SK-N-SH (cell line): ENCODE data around the gene ACTL7A. TPM values are rescaled to one million over a fixed set of nuclear protein-coding genes. Genes with fewer than 3 reads are reported as not detected.

Experiments used
- CTCF ChIA-PET: fragments of 300-600, 350-600 bp; formaldehyde crosslinking; extraction: SDS; loops from one replicate; lab custom pipeline; 2021; lab: Yijun Ruan, JAX
- POLR2A ChIA-PET: fragments of 350-600 bp; sonication (Branson Sonifier 250); formaldehyde crosslinking; extraction: SDS; loops from one replicate; lab custom pipeline; 2020; ENCODE audit warnings: antibody characterized with exemption, inconsistent platforms; lab: Yijun Ruan, JAX
- DNase-seq: peaks from one replicate; pipeline ENCODE4 v3.0.0; 2012
- H2AFZ ChIP-seq: fragments of 200-600 bp; sonication (generic); 2 replicates; pipeline ENCODE4 v1.8.1; 2016; ENCODE audit warnings: antibody characterized with exemption, mild to moderate bottlenecking, low read depth
- H3F3A ChIP-seq: fragments of 200-600 bp; sonication (generic); replicated peaks from 2 replicates; pipeline ENCODE3; 2016; ENCODE audit warnings: antibody characterized with exemption, mild to moderate bottlenecking; ENCODE audit not compliant: insufficient read depth
- H3K27ac ChIP-seq, 2 experiments: fragments of 200-500 bp in 1 of 2; fragments of 200-600 bp in 1 of 2; sonication (Bioruptor generic) in 1 of 2; sonication (generic), shearing (Covaris generic) in 1 of 2; 2 replicates each; pipeline versions ENCODE4 v1.5.1 to v1.6.1; 2014 to 2016; ENCODE audit warnings: low read depth in 2 of 2, inconsistent platforms in 1 of 2, low read length in 1 of 2, mild to moderate bottlenecking in 1 of 2, mixed read lengths in 1 of 2
- H3K27me3 ChIP-seq: fragments of 200-600 bp; sonication (generic), shearing (Covaris generic); 2 replicates; pipeline ENCODE4 v1.6.1; 2016; ENCODE audit warnings: mixed run types; ENCODE audit not compliant: insufficient read depth
- H3K36me3 ChIP-seq, 2 experiments: fragments of 200-500 bp in 1 of 2; fragments of 200-600 bp in 1 of 2; sonication (Bioruptor generic) in 1 of 2; sonication (generic) in 1 of 2; replicated peaks in 1 of 2; 2 replicates each; pipeline versions ENCODE3 to v1.5.1; 2014 to 2016; ENCODE audit warnings: low read length in 1 of 2, mild to moderate bottlenecking in 1 of 2; ENCODE audit not compliant: insufficient read depth in 2 of 2, control insufficient read depth in 1 of 2
- H3K4me1 ChIP-seq, 2 experiments: fragments of 200-500 bp in 1 of 2; fragments of 200-600 bp in 1 of 2; sonication (Bioruptor generic) in 1 of 2; sonication (generic), shearing (Covaris generic) in 1 of 2; 2 replicates each; pipeline versions ENCODE4 v1.5.1 to v1.6.1; 2014 to 2016; ENCODE audit warnings: low read depth in 1 of 2, low read length in 1 of 2, mixed run types in 1 of 2; ENCODE audit not compliant: insufficient read depth in 2 of 2, control insufficient read depth in 1 of 2
- H3K4me2 ChIP-seq: fragments of 200-600 bp; sonication (generic), shearing (Covaris generic); 2 replicates; pipeline ENCODE4 v1.6.1; 2017; ENCODE audit warnings: mixed run types
- H3K4me3 ChIP-seq, 2 experiments: fragments of 200-500 bp in 1 of 2; fragments of 200-600 bp in 1 of 2; sonication (Bioruptor generic) in 1 of 2; sonication (generic), shearing (Covaris generic) in 1 of 2; 2 replicates each; pipeline versions ENCODE4 v1.5.1 to v1.8.1; 2014 to 2016; ENCODE audit warnings: low read depth in 2 of 2, inconsistent platforms in 1 of 2, low read length in 1 of 2, mild to moderate bottlenecking in 1 of 2, mixed read lengths in 1 of 2, moderate library complexity in 1 of 2
- H3K79me2 ChIP-seq: fragments of 200-600 bp; sonication (generic); 2 replicates; pipeline ENCODE4 v1.8.1; 2017; ENCODE audit warnings: mild to moderate bottlenecking; ENCODE audit not compliant: insufficient read depth
- H3K9ac ChIP-seq: fragments of 200-600 bp; sonication (generic); 2 replicates; pipeline ENCODE4 v1.6.1; 2017; ENCODE audit warnings: mixed run types
- H3K9me2 ChIP-seq: fragments of 200-600 bp; sonication (generic); 2 replicates; pipeline ENCODE4 v1.6.1; 2017; ENCODE audit warnings: mixed run types
- H3K9me3 ChIP-seq: fragments of 200-600 bp; sonication (generic); 2 replicates; pipeline ENCODE4 v1.6.1; 2017; ENCODE audit warnings: mixed run types, mild to moderate bottlenecking, moderate library complexity
- H4K20me1 ChIP-seq: fragments of 200-600 bp; sonication (generic); 2 replicates; pipeline ENCODE4 v1.6.1; 2017; ENCODE audit warnings: mild to moderate bottlenecking, mixed run types; ENCODE audit not compliant: insufficient read depth
- CTCF ChIP-seq: fragments of 200-600 bp; sonication (generic); IDR thresholded peaks from 2 replicates; pipeline ENCODE4 v1.6.1; 2017; ENCODE audit warnings: antibody characterized with exemption, mild to moderate bottlenecking, moderate library complexity
- ELF1 ChIP-seq: IDR thresholded peaks from 2 replicates; pipeline ENCODE4 v1.4.0; 2012
- EP300 ChIP-seq, 2 experiments: IDR thresholded peaks; 2 replicates each; pipeline versions ENCODE4 v1.4.0 to v1.6.1; 2012; ENCODE audit warnings: borderline replicate concordance in 1 of 2, low read depth in 1 of 2, low read length in 1 of 2
- EZH2phosphoT487 ChIP-seq: fragments of 200-600 bp; sonication (generic); IDR thresholded peaks from 2 replicates; pipeline ENCODE4 v1.6.1; 2017; ENCODE audit warnings: low read depth, mixed run types, mild to moderate bottlenecking, antibody characterized with exemption, moderate library complexity, borderline replicate concordance
- GABPA ChIP-seq: IDR thresholded peaks from 2 replicates; pipeline ENCODE4 v1.4.0; 2012; ENCODE audit warnings: low read depth, mild to moderate bottlenecking
- GATA2 ChIP-seq: sonication (generic); formaldehyde crosslinking; IDR thresholded peaks from 2 replicates; pipeline ENCODE4 v1.5.0; 2020; ENCODE audit warnings: mild to moderate bottlenecking, missing genetic modification reagents
- REST ChIP-seq: IDR thresholded peaks from 2 replicates; pipeline ENCODE4 v1.6.1; 2012; ENCODE audit warnings: mild to moderate bottlenecking, low read depth, low read length, moderate library complexity
- RFX5 ChIP-seq: IDR thresholded peaks from 2 replicates; pipeline ENCODE4 v1.6.1; 2012; ENCODE audit warnings: mild to moderate bottlenecking, improper control_type of control experiment, low read length
- TAF1 ChIP-seq: IDR thresholded peaks from 2 replicates; pipeline ENCODE4 v1.6.1; 2012; ENCODE audit warnings: low read depth, mild to moderate bottlenecking, low read length, moderate library complexity, borderline replicate concordance
- TCF12 ChIP-seq: IDR thresholded peaks from 2 replicates; pipeline ENCODE4 v1.4.0; 2012
- WGBS: methylation state at CpG from one replicate; pipeline ENCODE4 v1.1.6; 2017; ENCODE audit warnings: low lambda C conversion rate; 5-methylcytosine and 5-hydroxymethylcytosine counted together
- polyA plus RNA-seq, 3 experiments: library from polyadenylated mRNA; depleted of rRNA; stranded (reverse); fragments of >200 nt; gene quantifications; 2 replicates each; pipeline ENCODE4 v1.2.3, GENCODE V29; 2012
- TF ChIP-seq, protein P1 (sequence below): IDR thresholded peaks from 2 replicates; pipeline ENCODE4; 2012
- TF ChIP-seq, protein P2 (sequence below): IDR thresholded peaks from 2 replicates; pipeline ENCODE4 v1.4.0; 2012; ENCODE audit warnings: low read depth
- TF ChIP-seq, protein P3 (sequence below): IDR thresholded peaks from 2 replicates; pipeline ENCODE4 v1.4.0; 2012; ENCODE audit warnings: low read depth, borderline replicate concordance
- TF ChIP-seq, protein P4 (sequence below): IDR thresholded peaks from 2 replicates; pipeline ENCODE4 v1.4.0; 2012; ENCODE audit warnings: low read depth, borderline replicate concordance

ACTL7A gene
- polyA plus RNA-seq, 1 of the 3 experiments (the other 2 are of a cell fraction), result not detected

DNA sequence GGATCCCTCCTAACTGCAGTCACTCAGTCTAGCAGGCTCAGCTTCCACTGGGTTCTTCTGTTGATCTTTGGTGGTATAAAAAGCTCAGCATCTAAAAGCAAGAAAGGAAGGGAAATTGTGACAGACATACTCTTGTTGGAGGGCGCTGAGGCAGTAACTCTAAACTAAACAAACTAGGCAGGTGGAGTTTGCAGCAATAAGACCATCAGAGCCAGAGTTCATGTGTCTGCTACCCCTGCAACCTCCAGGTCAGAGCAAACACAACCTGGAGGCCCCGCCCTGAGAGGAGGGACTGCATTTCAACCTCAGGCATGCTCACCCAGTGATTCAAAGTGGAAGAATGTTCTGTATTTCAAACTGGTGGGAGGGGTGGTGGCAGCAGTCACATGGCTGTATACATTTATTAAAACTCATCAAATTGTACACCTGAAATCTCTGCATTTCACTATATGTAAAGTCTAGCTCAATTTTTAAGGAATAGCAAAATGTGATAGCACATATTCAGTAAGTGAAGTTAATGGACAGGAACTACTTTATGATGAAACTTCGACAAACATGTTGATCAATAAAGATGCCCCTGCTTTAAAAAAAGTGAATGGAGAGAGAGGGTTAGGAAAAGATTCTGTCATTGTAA, 7.1 kb downstream of the ACTL7A start:
- WGBS, result 78% methylated on average over 3 of the region's 3 CpGs
- POLR2A ChIA-PET, result no interaction called here
- H3K9me2 ChIP-seq, result no peaks in the 10 kb centered on the region
- H3K4me1 ChIP-seq, result no peaks in the 10 kb centered on the region
- TF ChIP-seq RFX5, result no peak
- TF ChIP-seq, protein P1, sequence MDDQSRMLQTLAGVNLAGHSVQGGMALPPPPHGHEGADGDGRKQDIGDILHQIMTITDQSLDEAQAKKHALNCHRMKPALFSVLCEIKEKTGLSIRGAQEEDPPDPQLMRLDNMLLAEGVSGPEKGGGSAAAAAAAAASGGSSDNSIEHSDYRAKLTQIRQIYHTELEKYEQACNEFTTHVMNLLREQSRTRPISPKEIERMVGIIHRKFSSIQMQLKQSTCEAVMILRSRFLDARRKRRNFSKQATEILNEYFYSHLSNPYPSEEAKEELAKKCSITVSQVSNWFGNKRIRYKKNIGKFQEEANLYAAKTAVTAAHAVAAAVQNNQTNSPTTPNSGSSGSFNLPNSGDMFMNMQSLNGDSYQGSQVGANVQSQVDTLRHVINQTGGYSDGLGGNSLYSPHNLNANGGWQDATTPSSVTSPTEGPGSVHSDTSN, result no peak
- TF ChIP-seq, all 33 proteins: peak for 0
- Histone ChIP-seq H3F3A (no peaks in the 10 kb centered on the region), H3K4me3 (no peak overlapping the region), H3K9me3 (no peaks in the 10 kb centered on the region), H3K27ac (no peak overlapping the region), H3K9ac (no peak overlapping the region), H3K27me3 (no peaks in the 10 kb centered on the region), H3K36me3 (peaks cover 30 to 56% of the 10 kb centered on the region in 2 experiments), H4K20me1 (no peaks in the 10 kb centered on the region), H3K79me2 (no peaks in the 10 kb centered on the region), H2AFZ (no peak overlapping the region), H3K4me2 (no peak overlapping the region)
- DNase-seq, result no peak
- CTCF ChIA-PET, result interaction anchor here (1.2 kb wide), 1 partner anchor 9 kb away, joined by 3 read pairs; no protein-coding TSS in a partner anchor

GRCh38 chr9:108874058-108874788, 12.2 kb downstream of the ACTL7A start:
- Histone ChIP-seq H2AFZ (no peak overlapping the region), H3F3A (no peaks in the 10 kb centered on the region), H3K4me1 (no peaks in the 10 kb centered on the region), H3K4me3 (no peak overlapping the region), H3K9ac (no peak overlapping the region), H4K20me1 (no peaks in the 10 kb centered on the region), H3K36me3 (peaks cover 61 to 74% of the 10 kb centered on the region in 2 experiments), H3K9me3 (no peaks in the 10 kb centered on the region), H3K4me2 (no peak overlapping the region), H3K27me3 (no peaks in the 10 kb centered on the region), H3K79me2 (no peaks in the 10 kb centered on the region), H3K9me2 (no peaks in the 10 kb centered on the region), H3K27ac (no peak overlapping the region)
- 98% methylated on average over 4 of the region's 4 CpGs for WGBS
- no peak for DNase-seq
- ChIA-PET POLR2A (no interaction called here), CTCF (interaction anchor here (0.6 kb wide), 1 partner anchor 299 kb away, joined by 3 read pairs; no protein-coding TSS in a partner anchor)
- TF ChIP-seq GABPA (no peak), TAF1 (no peak), CTCF (no peak), ELF1 (no peak), TCF12 (no peak), REST (no peak), EZH2phosphoT487 (no peak), GATA2 (CRISPR knock-in tag) (no peak), EP300 (IDR thresholded peaks at IDR 0.05; ENCODE audit: borderline replicate concordance in 1 of 2, low read depth in 1 of 2, low read length in 1 of 2) (no peak)
- TF ChIP-seq, protein P2, sequence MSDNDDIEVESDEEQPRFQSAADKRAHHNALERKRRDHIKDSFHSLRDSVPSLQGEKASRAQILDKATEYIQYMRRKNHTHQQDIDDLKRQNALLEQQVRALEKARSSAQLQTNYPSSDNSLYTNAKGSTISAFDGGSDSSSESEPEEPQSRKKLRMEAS, result no peak
- TF ChIP-seq, protein P3, sequence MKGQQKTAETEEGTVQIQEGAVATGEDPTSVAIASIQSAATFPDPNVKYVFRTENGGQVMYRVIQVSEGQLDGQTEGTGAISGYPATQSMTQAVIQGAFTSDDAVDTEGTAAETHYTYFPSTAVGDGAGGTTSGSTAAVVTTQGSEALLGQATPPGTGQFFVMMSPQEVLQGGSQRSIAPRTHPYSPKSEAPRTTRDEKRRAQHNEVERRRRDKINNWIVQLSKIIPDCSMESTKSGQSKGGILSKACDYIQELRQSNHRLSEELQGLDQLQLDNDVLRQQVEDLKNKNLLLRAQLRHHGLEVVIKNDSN, result no peak
- TF ChIP-seq, protein P4, sequence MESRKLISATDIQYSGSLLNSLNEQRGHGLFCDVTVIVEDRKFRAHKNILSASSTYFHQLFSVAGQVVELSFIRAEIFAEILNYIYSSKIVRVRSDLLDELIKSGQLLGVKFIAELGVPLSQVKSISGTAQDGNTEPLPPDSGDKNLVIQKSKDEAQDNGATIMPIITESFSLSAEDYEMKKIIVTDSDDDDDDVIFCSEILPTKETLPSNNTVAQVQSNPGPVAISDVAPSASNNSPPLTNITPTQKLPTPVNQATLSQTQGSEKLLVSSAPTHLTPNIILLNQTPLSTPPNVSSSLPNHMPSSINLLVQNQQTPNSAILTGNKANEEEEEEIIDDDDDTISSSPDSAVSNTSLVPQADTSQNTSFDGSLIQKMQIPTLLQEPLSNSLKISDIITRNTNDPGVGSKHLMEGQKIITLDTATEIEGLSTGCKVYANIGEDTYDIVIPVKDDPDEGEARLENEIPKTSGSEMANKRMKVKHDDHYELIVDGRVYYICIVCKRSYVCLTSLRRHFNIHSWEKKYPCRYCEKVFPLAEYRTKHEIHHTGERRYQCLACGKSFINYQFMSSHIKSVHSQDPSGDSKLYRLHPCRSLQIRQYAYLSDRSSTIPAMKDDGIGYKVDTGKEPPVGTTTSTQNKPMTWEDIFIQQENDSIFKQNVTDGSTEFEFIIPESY, result no peak
